HUES64 (cell line): ENCODE results near the gene BSG. TPM values are rescaled to one million over a fixed set of nuclear protein-coding genes. Genes with fewer than 3 reads are reported as not detected.

ENCODE experiments used
- H3K27ac ChIP-seq: 2 replicates; pipeline ENCODE4 v1.7.0; 2013; ENCODE audit warnings: low read depth, low read length, inconsistent platforms
- H3K27me3 ChIP-seq: 2 replicates; pipeline ENCODE4 v1.6.1; 2013; ENCODE audit warnings: mild to moderate bottlenecking, low read length; ENCODE audit not compliant: insufficient read depth
- H3K36me3 ChIP-seq: 2 replicates; pipeline ENCODE4 v1.6.1; 2013; ENCODE audit warnings: mild to moderate bottlenecking, low read length; ENCODE audit not compliant: insufficient read depth
- H3K4me1 ChIP-seq: 2 replicates; pipeline ENCODE4 v1.6.1; 2013; ENCODE audit warnings: mild to moderate bottlenecking, low read length, moderate library complexity; ENCODE audit not compliant: insufficient read depth
- H3K4me3 ChIP-seq: 2 replicates; pipeline ENCODE4 v1.5.1; 2013; ENCODE audit warnings: mild to moderate bottlenecking, low read length, moderate library complexity
- H3K9ac ChIP-seq: 2 replicates; pipeline ENCODE4 v1.6.1; 2013; ENCODE audit warnings: mild to moderate bottlenecking, low read depth, low read length
- H3K9me3 ChIP-seq: 2 replicates; pipeline ENCODE4 v1.6.1; 2013; ENCODE audit warnings: low read depth, low read length; ENCODE audit not compliant: insufficient read depth
- WGBS: fragments of 150-250, 120-280 bp; methylation state at CpG from one replicate; pipeline ENCODE4 v1.1.7; 2013; ENCODE audit warnings: missing lambda C conversion rate; 5-methylcytosine and 5-hydroxymethylcytosine counted together
- polyA plus RNA-seq, 2 experiments: library from polyadenylated mRNA; stranded (reverse); fragments of 50-300 nt; gene quantifications; one replicate each; pipeline ENCODE4 v1.2.3, GENCODE V29; 2013

BSG gene
- polyA plus RNA-seq (2013, experiment 1 of 2) = 510 TPM
- polyA plus RNA-seq (2013, experiment 2 of 2) = 542 TPM

- WGBS = under 1% methylated on average over 79 of the region's 79 CpGs
- H3K9me3 ChIP-seq = no peaks in the 10 kb centered on the region
- peaks cover 4% of the 10 kb centered on the region; the same call in 1 of the 2 replicates for H3K4me1 ChIP-seq
- no peaks in the 10 kb centered on the region for H3K27me3 ChIP-seq
- H3K9ac ChIP-seq = peak within 1 kb of the TSS; percentile 96
- H3K27ac ChIP-seq = peak within 1 kb of the TSS; percentile 84
- peaks cover 4% of the 10 kb centered on the region; the same call in 1 of the 2 replicates for H3K36me3 ChIP-seq
- peak within 1 kb of the TSS; percentile 94 for H3K4me3 ChIP-seq
Observed at GRCh38 chr19:572140-572742, at the start of gene BSG. BSG (plus strand) TSS chr19:572596; CDS start chr19:572635, 39 bp downstream.

- H3K4me1 ChIP-seq = 0 out of 2 replicates have a peak, but pooled peaks cover 4% of the 10 kb centered on the region
- 92% methylated on average over 12 of the region's 12 CpGs for WGBS
- H3K27ac ChIP-seq = no peak overlapping the region
- peaks cover 12% of the 10 kb centered on the region; the same call in 1 of the 2 replicates for H3K9me3 ChIP-seq
- no peaks in the 10 kb centered on the region for H3K36me3 ChIP-seq
- H3K9ac ChIP-seq = no peak overlapping the region
- H3K27me3 ChIP-seq = peaks cover 5% of the 10 kb centered on the region; the same call in 1 of the 2 replicates
- no peak overlapping the region for H3K4me3 ChIP-seq
Observed at GRCh38 chr19:522726-523125, 49.7 kb upstream of the BSG start.

- peaks cover 5% of the 10 kb centered on the region; the same call in 1 of the 2 replicates for H3K27me3 ChIP-seq
- no peak overlapping the region for H3K4me3 ChIP-seq
- no peak overlapping the region for H3K9ac ChIP-seq
- no peaks in the 10 kb centered on the region for H3K36me3 ChIP-seq
- no peak overlapping the region for H3K27ac ChIP-seq
- WGBS = 79% methylated on average over 29 of the region's 29 CpGs
- 0 out of 2 replicates have a peak, but pooled peaks cover 4% of the 10 kb centered on the region for H3K4me1 ChIP-seq
- peaks cover 12% of the 10 kb centered on the region; the same call in 1 of the 2 replicates for H3K9me3 ChIP-seq
Observed at GRCh38 chr19:524062-524674, 48.2 kb upstream of the BSG start.

GRCh38 chr19:525029-525428 is 47.4 kb upstream of the BSG start:
- Histone ChIP-seq H3K9me3 (peaks cover 12% of the 10 kb centered on the region; the same call in 1 of the 2 replicates), H3K27me3 (peaks cover 5% of the 10 kb centered on the region; the same call in 1 of the 2 replicates), H3K36me3 (no peaks in the 10 kb centered on the region), H3K27ac (no peak overlapping the region), H3K9ac (no peak overlapping the region), H3K4me1 (0 out of 2 replicates have a peak, but pooled peaks cover 4% of the 10 kb centered on the region), H3K4me3 (no peak overlapping the region)
- 72% methylated on average over 16 of the region's 18 CpGs for WGBS

GRCh38 chr19:525857-526419 is 46.5 kb upstream of the BSG start:
- Histone ChIP-seq H3K4me3 (no peak overlapping the region), H3K9me3 (peaks cover 10% of the 10 kb centered on the region; the same call in 1 of the 2 replicates), H3K36me3 (no peaks in the 10 kb centered on the region), H3K27ac (no peak overlapping the region), H3K4me1 (0 out of 2 replicates have a peak, but pooled peaks cover 4% of the 10 kb centered on the region), H3K27me3 (peaks cover 5% of the 10 kb centered on the region; the same call in 1 of the 2 replicates), H3K9ac (no peak overlapping the region)
- WGBS = 56% methylated on average over 13 of the region's 13 CpGs

GRCh38 chr19:530134-531008 is 42.0 kb upstream of the BSG start:
- H3K4me3 ChIP-seq = peak overlapping the region; percentile 98
- peak overlapping the region; percentile 86 for H3K9ac ChIP-seq
- peaks cover 5% of the 10 kb centered on the region; the same call in 1 of the 2 replicates for H3K27me3 ChIP-seq
- peaks cover 4% of the 10 kb centered on the region; the same call in 1 of the 2 replicates for H3K4me1 ChIP-seq
- no peaks in the 10 kb centered on the region for H3K9me3 ChIP-seq
- peak overlapping the region; percentile 92 for H3K27ac ChIP-seq
- peaks cover 6% of the 10 kb centered on the region; the same call in 1 of the 2 replicates for H3K36me3 ChIP-seq
- WGBS = 73% methylated on average over 38 of the region's 38 CpGs

- Histone ChIP-seq H3K27me3 (peaks cover 2% of the 10 kb centered on the region; the same call in 1 of the 2 replicates), H3K27ac (peak overlapping the region; percentile 92), H3K4me1 (peaks cover under 1% of the 10 kb centered on the region; the same call in 1 of the 2 replicates), H3K9ac (peak overlapping the region; percentile 94), H3K36me3 (peaks cover 14% of the 10 kb centered on the region), H3K9me3 (no peaks in the 10 kb centered on the region), H3K4me3 (peak overlapping the region; percentile 98)
- WGBS = under 1% methylated on average over 103 of the region's 103 CpGs
Observed at GRCh38 chr19:531009-531752, 41.2 kb upstream of the BSG start.

- Histone ChIP-seq H3K27ac (peak within 1 kb of the TSS; percentile 92), H3K4me1 (no peaks in the 10 kb centered on the region; the same call in 1 of the 2 replicates), H3K9ac (peak within 1 kb of the TSS; percentile 94), H3K27me3 (no peaks in the 10 kb centered on the region), H3K36me3 (peaks cover 22% of the 10 kb centered on the region), H3K9me3 (no peaks in the 10 kb centered on the region), H3K4me3 (peak within 1 kb of the TSS; percentile 98)
- under 1% methylated on average over 84 of the region's 84 CpGs for WGBS
Observed at GRCh38 chr19:531753-532560, 40.4 kb upstream of the BSG start, which contains the start of gene CDC34. CDC34 (plus strand) TSS chr19:531760; CDS start chr19:531932, 172 bp downstream.

GRCh38 chr19:532561-533363 is 39.6 kb upstream of the BSG start:
- H3K27ac ChIP-seq = peak overlapping the region; percentile 34

More at GRCh38 chr19:532561-533363, 39.6 kb upstream of the BSG start:
- WGBS = 6% methylated on average over 47 of the region's 47 CpGs
- H3K4me1 ChIP-seq = no peaks in the 10 kb centered on the region; the same call in 1 of the 2 replicates
- H3K4me3 ChIP-seq = peak overlapping the region; percentile 98
- peak overlapping the region; percentile 94 for H3K9ac ChIP-seq
- peaks cover 27% of the 10 kb centered on the region for H3K36me3 ChIP-seq
- H3K9me3 ChIP-seq = no peaks in the 10 kb centered on the region
- no peaks in the 10 kb centered on the region for H3K27me3 ChIP-seq
